H54 (cell line): Measurements from ENCODE around the gene KDM4B.
A peak's percentile ranks its signal among the peaks of the same experiment; 100 is the strongest.

ENCODE experiments used
- DNase-seq: peaks from one replicate; pipeline ENCODE4 v3.0.0; 2011; ENCODE audit warnings: low spot score, mixed read lengths; ENCODE audit not compliant: insufficient read length
- FAIRE-seq: peaks from 3 replicates; lab custom pipeline; 2011; peaks lifted over from hg19 to GRCh38; lab: Jason Lieb, UNC
- POLR2A ChIP-seq: IDR thresholded peaks from 2 replicates; pipeline ENCODE4 v1.6.1; 2011; ENCODE audit warnings: low read depth, mild to moderate bottlenecking, low read length

The KDM4B gene

GRCh38 chr19:5045029-5045428, 76.1 kb downstream of the KDM4B start:
- no peak for FAIRE-seq
- no peak for TF ChIP-seq POLR2A
- no peak for DNase-seq

GRCh38 chr19:5045956-5046338, 77.0 kb downstream of the KDM4B start:
- FAIRE-seq (no peak), DNase-seq (no peak)
- TF ChIP-seq POLR2A: no peak

- DNase-seq (peak; percentile 93), FAIRE-seq (no peak)
Measured at GRCh38 chr19:5046339-5047039, 77.6 kb downstream of the KDM4B start.

GRCh38 chr19:5047251-5047935, 78.5 kb downstream of the KDM4B start:
- DNase-seq (no peak), FAIRE-seq (no peak)
- no peak for TF ChIP-seq POLR2A

More at GRCh38 chr19:5046339-5047039, 77.6 kb downstream of the KDM4B start:
- TF ChIP-seq POLR2A: no peak

- peak; percentile 88 for DNase-seq
- FAIRE-seq: no peak
- no peak for TF ChIP-seq POLR2A
Measured at GRCh38 chr19:5048091-5048726, 79.3 kb downstream of the KDM4B start.

- no peak for TF ChIP-seq POLR2A
- FAIRE-seq: no peak
Measured at GRCh38 chr19:5048727-5049553, 80.0 kb downstream of the KDM4B start.

GRCh38 chr19:5049561-5049960, 80.6 kb downstream of the KDM4B start:
- DNase-seq: no peak
- no peak for TF ChIP-seq POLR2A
- no peak for FAIRE-seq

More at GRCh38 chr19:5048727-5049553, 80.0 kb downstream of the KDM4B start:
- peak; percentile 96 for DNase-seq

GRCh38 chr19:5050067-5050656, 81.2 kb downstream of the KDM4B start:
- no peak for DNase-seq
- no peak for FAIRE-seq
- TF ChIP-seq POLR2A: no peak

- FAIRE-seq: no peak
- no peak for TF ChIP-seq POLR2A
Measured at GRCh38 chr19:5050905-5051304, 82.0 kb downstream of the KDM4B start.

GRCh38 chr19:5051619-5052018, 82.7 kb downstream of the KDM4B start:
- FAIRE-seq (no peak), DNase-seq (no peak)
- no peak for TF ChIP-seq POLR2A

More at GRCh38 chr19:5050905-5051304, 82.0 kb downstream of the KDM4B start:
- no peak for DNase-seq

- no peak for FAIRE-seq
- no peak for DNase-seq
- no peak for TF ChIP-seq POLR2A
Measured at GRCh38 chr19:5052515-5052914, 83.6 kb downstream of the KDM4B start.

- FAIRE-seq: no peak
- TF ChIP-seq POLR2A: no peak
- DNase-seq: no peak
Measured at GRCh38 chr19:5052945-5053485, 84.1 kb downstream of the KDM4B start.

GRCh38 chr19:5053661-5054060, 84.7 kb downstream of the KDM4B start:
- no peak for FAIRE-seq
- TF ChIP-seq POLR2A: no peak
- no peak for DNase-seq
